NT2/D1 (cell line): ENCODE data around the gene CYLC1.

Source experiments
- DNase-seq: peaks from one replicate; pipeline ENCODE4 v3.0.0-alpha.2; 2011; ENCODE audit warnings: low read depth, low spot score
- H3K27me3 ChIP-seq: 2 replicates; pipeline ENCODE4 v1.6.0; 2011; ENCODE audit warnings: mild to moderate bottlenecking; ENCODE audit not compliant: insufficient read length, insufficient read depth
- H3K36me3 ChIP-seq: 2 replicates; pipeline ENCODE4 v1.6.1; 2011; ENCODE audit warnings: mild to moderate bottlenecking, low read length, mixed read lengths; ENCODE audit not compliant: insufficient read depth, insufficient read length
- H3K4me1 ChIP-seq: 2 replicates; pipeline ENCODE4 v1.5.1; 2011; ENCODE audit not compliant: insufficient read depth, insufficient read length
- H3K4me3 ChIP-seq: 2 replicates; pipeline ENCODE4 v1.5.1; 2011; ENCODE audit warnings: low read depth; ENCODE audit not compliant: insufficient read length
- H3K9ac ChIP-seq: 2 replicates; pipeline ENCODE4 v1.6.0; 2011; ENCODE audit warnings: low read depth; ENCODE audit not compliant: insufficient read length
- H3K9me3 ChIP-seq: 2 replicates; pipeline ENCODE4 v1.5.1; 2011; ENCODE audit warnings: mild to moderate bottlenecking, low read length; ENCODE audit not compliant: insufficient read depth
- SUZ12 ChIP-seq: IDR thresholded peaks from 2 replicates; pipeline ENCODE4 v1.6.1; 2011; ENCODE audit not compliant: insufficient read length, insufficient read depth; ENCODE audit errors: extremely low read depth
- YY1 ChIP-seq: IDR thresholded peaks from 2 replicates; pipeline ENCODE4 v1.6.1; 2011; ENCODE audit not compliant: insufficient read length, insufficient read depth
- ZNF274 ChIP-seq: IDR thresholded peaks from 2 replicates; pipeline ENCODE4 v1.6.1; 2011; ENCODE audit warnings: mild to moderate bottlenecking, low read depth, low read length

CYLC1 gene

GRCh38 chrX:83860846-83861245, at the start of gene CYLC1:
TSS of gene CYLC1 (plus strand) at chrX:83861146. CDS start at chrX:83861183, 37 bp downstream.
- Histone ChIP-seq H3K9ac (no peak within 1 kb of the TSS), H3K36me3 (no peaks in the 10 kb centered on the region), H3K27me3 (no peaks in the 10 kb centered on the region), H3K4me3 (no peak within 1 kb of the TSS), H3K9me3 (no peaks in the 10 kb centered on the region), H3K4me1 (no peaks in the 10 kb centered on the region)
- TF ChIP-seq SUZ12 = no peak
- TF ChIP-seq YY1 = no peak
- no peak for TF ChIP-seq ZNF274
- no peak for DNase-seq

GRCh38 chrX:83819304-83819703, 41.6 kb upstream of the CYLC1 start:
- no peak overlapping the region for H3K4me3 ChIP-seq

GRCh38 chrX:83829874-83830273, 31.1 kb upstream of the CYLC1 start:
- TF ChIP-seq ZNF274 = no peak
- Histone ChIP-seq H3K9me3 (no peaks in the 10 kb centered on the region), H3K4me3 (no peak overlapping the region), H3K27me3 (no peaks in the 10 kb centered on the region), H3K4me1 (no peaks in the 10 kb centered on the region), H3K9ac (no peak overlapping the region), H3K36me3 (no peaks in the 10 kb centered on the region)
- no peak for DNase-seq

More at GRCh38 chrX:83819304-83819703, 41.6 kb upstream of the CYLC1 start:
- no peaks in the 10 kb centered on the region for H3K9me3 ChIP-seq
- no peaks in the 10 kb centered on the region for H3K27me3 ChIP-seq
- TF ChIP-seq YY1 = no peak
- no peak for TF ChIP-seq ZNF274
- no peak for TF ChIP-seq SUZ12
- no peaks in the 10 kb centered on the region for H3K4me1 ChIP-seq
- H3K9ac ChIP-seq = no peak overlapping the region
- peak; percentile 20 for DNase-seq
- no peaks in the 10 kb centered on the region for H3K36me3 ChIP-seq

GRCh38 chrX:83845397-83845796, 15.5 kb upstream of the CYLC1 start:
- peak; percentile 27 for DNase-seq
- no peaks in the 10 kb centered on the region for H3K9me3 ChIP-seq
- H3K9ac ChIP-seq = no peak overlapping the region
- H3K36me3 ChIP-seq = no peaks in the 10 kb centered on the region
- no peaks in the 10 kb centered on the region for H3K4me1 ChIP-seq
- no peak for TF ChIP-seq SUZ12
- no peak for TF ChIP-seq ZNF274
- TF ChIP-seq YY1 = no peak
- no peak overlapping the region for H3K4me3 ChIP-seq
- H3K27me3 ChIP-seq = no peaks in the 10 kb centered on the region

- Histone ChIP-seq H3K36me3 (no peaks in the 10 kb centered on the region), H3K4me3 (no peak overlapping the region), H3K4me1 (no peaks in the 10 kb centered on the region), H3K9me3 (no peaks in the 10 kb centered on the region), H3K9ac (no peak overlapping the region), H3K27me3 (no peaks in the 10 kb centered on the region)
- no peak for DNase-seq
- TF ChIP-seq SUZ12 (no peak), YY1 (no peak), ZNF274 (no peak)
These were observed 13.6 kb upstream of the CYLC1 start for GRCh38 chrX:83847339-83847738.

- Histone ChIP-seq H3K9ac (no peak overlapping the region), H3K36me3 (no peaks in the 10 kb centered on the region), H3K4me1 (no peaks in the 10 kb centered on the region), H3K27me3 (no peaks in the 10 kb centered on the region), H3K4me3 (no peak overlapping the region), H3K9me3 (no peaks in the 10 kb centered on the region)
- DNase-seq = no peak
- TF ChIP-seq SUZ12 (no peak), YY1 (no peak), ZNF274 (no peak)
These were observed 27.6 kb downstream of the CYLC1 start for GRCh38 chrX:83888585-83888984.

GRCh38 chrX:83892433-83892832, 31.5 kb downstream of the CYLC1 start:
- H3K9me3 ChIP-seq = no peaks in the 10 kb centered on the region
- no peak for DNase-seq
- no peaks in the 10 kb centered on the region for H3K4me1 ChIP-seq
- no peaks in the 10 kb centered on the region for H3K27me3 ChIP-seq
- H3K36me3 ChIP-seq = no peaks in the 10 kb centered on the region
- H3K4me3 ChIP-seq = no peak overlapping the region
- H3K9ac ChIP-seq = no peak overlapping the region
- TF ChIP-seq SUZ12 (no peak), ZNF274 (no peak), YY1 (no peak)

GRCh38 chrX:83906921-83907320, 46.0 kb downstream of the CYLC1 start:
- TF ChIP-seq ZNF274 (no peak), SUZ12 (no peak), YY1 (no peak)
- Histone ChIP-seq H3K4me3 (no peak overlapping the region), H3K9ac (no peak overlapping the region), H3K27me3 (no peaks in the 10 kb centered on the region), H3K9me3 (no peaks in the 10 kb centered on the region), H3K36me3 (no peaks in the 10 kb centered on the region), H3K4me1 (no peaks in the 10 kb centered on the region)
- no peak for DNase-seq
